Cardiac muscle cell (in vitro differentiated cells and primary cell): ENCODE data around the gene TP53TG5. TPM values are rescaled to one million over a fixed set of nuclear protein-coding genes. Genes with fewer than 3 reads are reported as not detected.

Experiments
- DNase-seq, 2 donors: peaks; one replicate each; pipeline versions ENCODE4 v3.0.0 to v3.0.0-alpha.2; 2010 to 2017; ENCODE audit warnings: low read depth in 1 of 2, low spot score in 1 of 2
- H3K27ac ChIP-seq: fragments of 200-600 bp; sonication (generic); 2 replicates; pipeline ENCODE4 v1.5.1; 2016
- H3K27me3 ChIP-seq: fragments of 200-600 bp; sonication (generic); 2 replicates; pipeline ENCODE4 v1.6.0; 2016; ENCODE audit warnings: control low read depth
- H3K36me3 ChIP-seq: fragments of 200-600 bp; sonication (generic); 2 replicates; pipeline ENCODE4 v1.5.1; 2016; ENCODE audit warnings: control low read depth
- H3K4me1 ChIP-seq: fragments of 200-600 bp; sonication (generic); 2 replicates; pipeline ENCODE4 v1.8.1; 2017; ENCODE audit warnings: low read depth, mild to moderate bottlenecking, mixed run types
- H3K4me3 ChIP-seq: fragments of 200-600 bp; sonication (generic); 2 replicates; pipeline ENCODE4 v1.5.1; 2016; ENCODE audit warnings: mild to moderate bottlenecking
- H3K9me3 ChIP-seq: fragments of 200-600 bp; sonication (generic); 2 replicates; pipeline ENCODE4 v1.5.1; 2017; ENCODE audit warnings: low read depth, mild to moderate bottlenecking, control low read depth
- polyA plus RNA-seq: library from polyadenylated mRNA; unstranded; fragments of >200 nt; fragmentation: Nextera tagmentation; extraction: Ambion mirVana; gene quantifications from 2 replicates; pipeline ENCODE4 v1.2.1, GENCODE V29; 2016
- total RNA-seq: library from RNA; depleted of rRNA; stranded (reverse); fragments of >200 nt; gene quantifications from 2 replicates; pipeline ENCODE4 v1.2.3, GENCODE V29; 2016
- TF ChIP-seq, protein P1 (sequence below): IDR thresholded peaks from 2 replicates; pipeline ENCODE4 v1.5.1; 2012; ENCODE audit warnings: low read depth, mild to moderate bottlenecking, low read length

TP53TG5 gene
- total and polyA plus RNA-seq, 2 experiments from 2014 or later = 0.39 to 3.5 TPM

DNA sequence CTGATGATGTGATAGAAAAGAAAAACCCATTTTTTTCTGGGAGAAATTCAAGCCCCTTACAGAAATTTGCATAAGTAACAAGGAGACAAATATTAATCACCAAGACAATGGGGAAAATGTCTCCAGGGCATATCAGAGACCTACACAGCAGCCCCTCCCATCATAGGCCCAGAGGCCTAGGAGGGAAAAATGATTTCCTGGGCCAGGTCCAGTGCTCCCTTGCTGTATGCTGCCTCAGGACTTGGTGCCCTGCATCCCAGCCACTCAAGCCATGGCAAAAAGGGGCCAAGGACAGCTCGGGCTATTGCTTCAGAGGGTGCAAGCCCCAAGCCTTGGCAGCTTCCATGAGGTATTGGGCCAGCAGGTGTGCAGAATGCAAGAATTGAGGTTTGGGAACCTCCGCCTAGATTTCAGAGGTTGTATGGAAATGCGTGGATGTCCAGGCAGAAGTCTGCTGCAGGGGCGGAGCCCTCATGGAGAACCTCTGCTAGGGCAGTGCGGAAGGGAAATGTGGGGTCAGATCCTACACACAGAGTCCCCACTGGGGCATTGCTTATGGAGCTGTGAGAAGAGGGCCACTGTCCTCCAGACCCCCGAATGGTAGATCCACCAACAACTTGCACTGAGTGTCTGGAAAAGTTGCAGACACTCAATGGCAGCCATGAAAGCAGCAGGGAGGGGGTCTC lies 22.4 kb upstream of the TP53TG5 start:
- Histone ChIP-seq H3K9me3 (no peaks in the 10 kb centered on the region), H3K27ac (no peak overlapping the region), H3K4me1 (no peaks in the 10 kb centered on the region), H3K27me3 (peaks cover 13% of the 10 kb centered on the region), H3K4me3 (no peak overlapping the region), H3K36me3 (no peaks in the 10 kb centered on the region)
- TF ChIP-seq, protein P1, sequence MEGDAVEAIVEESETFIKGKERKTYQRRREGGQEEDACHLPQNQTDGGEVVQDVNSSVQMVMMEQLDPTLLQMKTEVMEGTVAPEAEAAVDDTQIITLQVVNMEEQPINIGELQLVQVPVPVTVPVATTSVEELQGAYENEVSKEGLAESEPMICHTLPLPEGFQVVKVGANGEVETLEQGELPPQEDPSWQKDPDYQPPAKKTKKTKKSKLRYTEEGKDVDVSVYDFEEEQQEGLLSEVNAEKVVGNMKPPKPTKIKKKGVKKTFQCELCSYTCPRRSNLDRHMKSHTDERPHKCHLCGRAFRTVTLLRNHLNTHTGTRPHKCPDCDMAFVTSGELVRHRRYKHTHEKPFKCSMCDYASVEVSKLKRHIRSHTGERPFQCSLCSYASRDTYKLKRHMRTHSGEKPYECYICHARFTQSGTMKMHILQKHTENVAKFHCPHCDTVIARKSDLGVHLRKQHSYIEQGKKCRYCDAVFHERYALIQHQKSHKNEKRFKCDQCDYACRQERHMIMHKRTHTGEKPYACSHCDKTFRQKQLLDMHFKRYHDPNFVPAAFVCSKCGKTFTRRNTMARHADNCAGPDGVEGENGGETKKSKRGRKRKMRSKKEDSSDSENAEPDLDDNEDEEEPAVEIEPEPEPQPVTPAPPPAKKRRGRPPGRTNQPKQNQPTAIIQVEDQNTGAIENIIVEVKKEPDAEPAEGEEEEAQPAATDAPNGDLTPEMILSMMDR = no peak
- no peak for DNase-seq

DNA sequence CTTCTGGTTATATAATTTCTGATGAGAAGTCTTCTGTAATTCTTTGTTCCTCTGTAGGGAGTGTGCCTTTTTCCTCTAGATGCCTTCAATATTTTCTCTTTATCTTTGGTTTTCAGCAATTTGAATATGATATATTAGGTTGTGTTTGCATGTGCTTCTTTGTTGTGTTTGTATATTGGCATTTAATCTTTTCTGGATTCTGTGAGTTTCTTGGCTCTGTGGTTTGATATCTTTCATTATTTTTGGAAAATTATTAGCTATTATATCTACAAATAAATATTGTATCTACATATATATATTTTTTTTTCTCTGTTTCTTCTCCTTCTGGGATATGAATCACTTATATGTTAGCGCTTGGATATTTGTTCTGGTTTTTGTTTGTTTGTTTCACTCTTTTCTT lies 20.9 kb upstream of the TP53TG5 start:
- TF ChIP-seq, protein P1 = no peak
- Histone ChIP-seq H3K27ac (no peak overlapping the region), H3K27me3 (peaks cover 2% of the 10 kb centered on the region), H3K9me3 (no peaks in the 10 kb centered on the region), H3K4me1 (no peaks in the 10 kb centered on the region), H3K36me3 (no peaks in the 10 kb centered on the region), H3K4me3 (no peak overlapping the region)
- no peak for DNase-seq

DNA sequence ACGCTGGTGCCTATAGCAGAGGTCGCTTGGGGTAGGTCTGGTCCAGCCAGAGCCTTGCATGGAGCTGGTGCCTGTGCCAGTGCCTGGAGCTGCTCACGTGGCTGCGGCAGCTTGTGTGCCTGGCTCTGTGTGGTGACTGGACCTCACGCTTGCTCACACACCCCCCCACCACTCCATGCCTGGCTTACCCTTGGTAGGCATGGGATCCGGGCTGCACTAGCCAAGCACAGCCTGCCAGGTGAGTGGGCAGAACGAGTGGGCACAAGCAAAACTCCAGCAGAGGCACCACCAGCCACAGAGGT lies 16.9 kb upstream of the TP53TG5 start:
- Histone ChIP-seq H3K36me3 (no peaks in the 10 kb centered on the region), H3K27ac (no peak overlapping the region)
- TF ChIP-seq, protein P1 = no peak

DNA sequence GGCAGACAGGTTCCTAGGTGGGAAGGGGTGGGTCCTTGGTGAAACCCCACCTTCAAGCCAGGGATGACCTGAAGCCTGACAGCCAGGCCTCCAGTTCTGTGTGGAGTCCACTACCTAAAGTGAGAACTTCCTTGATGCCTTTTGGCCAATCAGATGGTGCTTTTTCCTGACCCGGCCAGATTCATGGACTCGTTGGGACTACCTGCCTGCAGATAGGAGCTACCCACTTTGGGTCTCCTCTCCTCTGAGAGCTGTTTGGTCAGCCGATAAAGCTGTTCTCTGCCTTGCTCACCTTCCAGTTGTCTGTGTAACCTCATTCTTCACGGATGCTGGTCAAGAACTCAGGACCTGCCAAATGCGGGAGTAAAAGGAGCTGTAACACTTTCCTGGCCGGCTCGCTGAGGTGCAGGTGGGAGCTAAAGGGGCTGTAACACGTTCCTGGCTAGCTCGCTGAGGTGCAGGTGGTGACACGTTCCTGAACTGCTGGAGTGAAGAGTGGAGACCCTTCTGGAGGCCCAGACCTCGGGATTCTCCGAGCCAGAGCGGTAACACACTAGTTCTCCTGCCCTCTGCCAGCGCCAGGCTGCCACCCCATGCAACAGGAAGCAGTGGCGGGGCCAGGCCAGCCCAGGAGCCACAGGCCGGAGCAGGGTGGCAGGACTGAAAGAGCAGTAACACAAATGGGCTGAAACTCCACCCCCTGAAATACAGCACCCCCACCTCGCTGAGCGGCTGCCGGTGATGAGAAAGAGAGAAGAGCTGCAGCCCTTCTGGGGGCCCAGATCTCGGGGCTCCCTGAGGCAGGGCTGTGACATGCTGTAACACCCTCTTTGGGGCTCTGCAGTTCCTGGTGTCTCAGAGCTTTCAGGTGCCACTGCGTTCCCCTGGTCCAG lies 16.3 kb upstream of the TP53TG5 start:
- no peak for DNase-seq
- TF ChIP-seq, protein P1 = no peak

More for the DNA sequence above, 16.9 kb upstream of the TP53TG5 start:
- Histone ChIP-seq H3K27me3 (no peaks in the 10 kb centered on the region), H3K4me1 (no peaks in the 10 kb centered on the region), H3K4me3 (no peak overlapping the region), H3K9me3 (no peaks in the 10 kb centered on the region)
- DNase-seq = no peak

DNA sequence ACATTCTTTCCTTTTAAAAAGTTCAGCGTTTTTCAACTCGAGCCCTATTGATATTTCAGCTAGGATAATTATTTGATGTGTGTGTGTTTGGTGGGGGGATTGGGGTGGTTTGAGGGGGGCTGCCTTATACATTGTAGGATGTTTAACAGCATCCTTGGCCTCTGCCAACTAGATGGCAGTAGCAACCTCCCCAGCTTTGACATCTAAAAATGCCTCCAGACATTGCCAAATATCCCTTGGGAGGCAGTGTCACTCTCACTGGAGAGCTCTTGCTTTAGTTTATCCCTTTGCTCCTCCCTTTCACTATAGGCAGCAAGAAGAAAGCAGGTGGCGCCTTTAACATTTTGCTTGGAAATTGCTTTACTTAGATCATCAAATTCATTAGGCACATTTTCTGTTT lies 14.6 kb upstream of the TP53TG5 start:
- Histone ChIP-seq H3K9me3 (no peaks in the 10 kb centered on the region), H3K27ac (no peak overlapping the region), H3K4me1 (no peaks in the 10 kb centered on the region), H3K4me3 (no peak overlapping the region), H3K36me3 (no peaks in the 10 kb centered on the region), H3K27me3 (no peaks in the 10 kb centered on the region)
- TF ChIP-seq, protein P1 = no peak
- DNase-seq = no peak

More for the DNA sequence above, 16.3 kb upstream of the TP53TG5 start:
- H3K27ac ChIP-seq = no peak overlapping the region
- no peaks in the 10 kb centered on the region for H3K9me3 ChIP-seq
- no peaks in the 10 kb centered on the region for H3K36me3 ChIP-seq
- no peaks in the 10 kb centered on the region for H3K27me3 ChIP-seq
- no peaks in the 10 kb centered on the region for H3K4me1 ChIP-seq
- no peak overlapping the region for H3K4me3 ChIP-seq
